HepG2 (cell line): ENCODE measurements around the gene MAPK6. TPM values are rescaled to one million over a fixed set of nuclear protein-coding genes. Genes with fewer than 3 reads are reported as not detected.

Source experiments
- BRD4 ChIP-seq: sonication (generic); formaldehyde crosslinking; IDR thresholded peaks from 2 replicates; pipeline ENCODE4 v1.4.0; 2020; ENCODE audit warnings: missing genetic modification reagents
- CBFB ChIP-seq: sonication (generic); formaldehyde crosslinking; IDR thresholded peaks from 2 replicates; pipeline ENCODE4 v1.4.0; 2020; ENCODE audit warnings: missing genetic modification reagents
- ELF1 ChIP-seq: sonication (generic); formaldehyde crosslinking; IDR thresholded peaks from 2 replicates; pipeline ENCODE4 v1.4.0; 2020; ENCODE audit warnings: missing genetic modification reagents
- ERF ChIP-seq: IDR thresholded peaks from 2 replicates; pipeline ENCODE4 v1.6.1; 2018; ENCODE audit warnings: missing biosample characterization, missing genetic modification reagents
- FOSL1 ChIP-seq: sonication (generic); formaldehyde crosslinking; IDR thresholded peaks from 2 replicates; pipeline ENCODE4 v1.9.0; 2021; ENCODE audit warnings: missing genetic modification reagents, borderline replicate concordance
- PHF21A ChIP-seq: sonication (generic); formaldehyde crosslinking; IDR thresholded peaks from 2 replicates; pipeline ENCODE4 v1.5.0; 2020; ENCODE audit warnings: mild to moderate bottlenecking, missing genetic modification reagents
- RFXAP ChIP-seq: sonication (generic); formaldehyde crosslinking; IDR thresholded peaks from 2 replicates; pipeline ENCODE4 v1.4.0; 2020; ENCODE audit warnings: missing genetic modification reagents, borderline replicate concordance
- SIN3A ChIP-seq: IDR thresholded peaks from 2 replicates; pipeline ENCODE4 v1.6.1; 2011; ENCODE audit warnings: low read depth, mild to moderate bottlenecking, control low read depth, low read length, borderline replicate concordance
- ZBTB21 ChIP-seq: sonication (generic); formaldehyde crosslinking; IDR thresholded peaks from 2 replicates; pipeline ENCODE4 v1.4.0; 2020; ENCODE audit warnings: missing genetic modification reagents
- ZBTB33 ChIP-seq: sonication (generic); formaldehyde crosslinking; IDR thresholded peaks from 2 replicates; pipeline ENCODE4 v1.4.0; 2020; ENCODE audit warnings: missing genetic modification reagents
- ZNF430 ChIP-seq: sonication (generic); formaldehyde crosslinking; IDR thresholded peaks from 2 replicates; pipeline ENCODE4 v1.9.0; 2021; ENCODE audit warnings: mild to moderate bottlenecking, missing genetic modification reagents
- ZNF777 ChIP-seq: sonication (generic); formaldehyde crosslinking; IDR thresholded peaks from 2 replicates; pipeline ENCODE4 v1.4.0; 2020; ENCODE audit warnings: missing genetic modification reagents
- polyA plus RNA-seq, 8 experiments: library from polyadenylated mRNA; depleted of rRNA in 3 of 8; stranded (reverse) in 7 of 8; unstranded in 1 of 8; fragments of >200 nt; fragmentation: Illumina TruSeq in 4 of 8; extraction: Trizol in 4 of 8; gene quantifications; 2 replicates each; pipeline versions ENCODE4 v1.2.1 to v1.2.3, GENCODE V29; 2011 to 2016; ENCODE audit warnings: low read depth in 4 of 8, missing spikeins in 1 of 8, mixed read lengths in 1 of 8; ENCODE audit not compliant: insufficient read depth in 1 of 8
- total RNA-seq, 5 experiments: library from RNA; depleted of rRNA; stranded (reverse); fragments of >200 nt; fragmentation: Illumina TruSeq; extraction: Trizol; gene quantifications; 2 replicates each; pipeline ENCODE4 v1.2.3, GENCODE V29; 2016; ENCODE audit warnings: low read depth in 1 of 5
- TF ChIP-seq, protein P1 (sequence below): sonication (generic); formaldehyde crosslinking; IDR thresholded peaks from 2 replicates; pipeline ENCODE4 v1.4.0; 2020; ENCODE audit warnings: missing genetic modification reagents, borderline replicate concordance
- TF ChIP-seq, protein P2 (sequence below): sonication (generic); formaldehyde crosslinking; IDR thresholded peaks from 2 replicates; pipeline ENCODE4 v1.8.0; 2022; ENCODE audit warnings: missing genetic modification reagents, mild to moderate bottlenecking, moderate library complexity, borderline replicate concordance
- TF ChIP-seq, protein P3 (sequence below): sonication (generic); formaldehyde crosslinking; IDR thresholded peaks from 2 replicates; pipeline ENCODE4 v1.4.0; 2020; ENCODE audit warnings: missing genetic modification reagents
- TF ChIP-seq, protein P4 (sequence below): sonication (generic); formaldehyde crosslinking; IDR thresholded peaks from 2 replicates; pipeline ENCODE4 v1.8.1; 2023; ENCODE audit warnings: mild to moderate bottlenecking, moderate library complexity, missing genetic modification reagents
- TF ChIP-seq, protein P5 (sequence below): sonication (generic); formaldehyde crosslinking; IDR thresholded peaks from 2 replicates; pipeline ENCODE4 v1.5.0; 2020; ENCODE audit warnings: missing genetic modification reagents

MAPK6 gene
- total and polyA plus RNA-seq, 2 of the 13 experiments (the other 11 are each of a cell fraction or from before 2014, with no cell fraction given), result 89.5 to 99.7 TPM

- 0 out of 2 replicates have a peak, but pooled peaks have one; percentile 63 for TF ChIP-seq SIN3A
- TF ChIP-seq RFXAP (CRISPR knock-in tag), result no peak
- TF ChIP-seq, protein P1, sequence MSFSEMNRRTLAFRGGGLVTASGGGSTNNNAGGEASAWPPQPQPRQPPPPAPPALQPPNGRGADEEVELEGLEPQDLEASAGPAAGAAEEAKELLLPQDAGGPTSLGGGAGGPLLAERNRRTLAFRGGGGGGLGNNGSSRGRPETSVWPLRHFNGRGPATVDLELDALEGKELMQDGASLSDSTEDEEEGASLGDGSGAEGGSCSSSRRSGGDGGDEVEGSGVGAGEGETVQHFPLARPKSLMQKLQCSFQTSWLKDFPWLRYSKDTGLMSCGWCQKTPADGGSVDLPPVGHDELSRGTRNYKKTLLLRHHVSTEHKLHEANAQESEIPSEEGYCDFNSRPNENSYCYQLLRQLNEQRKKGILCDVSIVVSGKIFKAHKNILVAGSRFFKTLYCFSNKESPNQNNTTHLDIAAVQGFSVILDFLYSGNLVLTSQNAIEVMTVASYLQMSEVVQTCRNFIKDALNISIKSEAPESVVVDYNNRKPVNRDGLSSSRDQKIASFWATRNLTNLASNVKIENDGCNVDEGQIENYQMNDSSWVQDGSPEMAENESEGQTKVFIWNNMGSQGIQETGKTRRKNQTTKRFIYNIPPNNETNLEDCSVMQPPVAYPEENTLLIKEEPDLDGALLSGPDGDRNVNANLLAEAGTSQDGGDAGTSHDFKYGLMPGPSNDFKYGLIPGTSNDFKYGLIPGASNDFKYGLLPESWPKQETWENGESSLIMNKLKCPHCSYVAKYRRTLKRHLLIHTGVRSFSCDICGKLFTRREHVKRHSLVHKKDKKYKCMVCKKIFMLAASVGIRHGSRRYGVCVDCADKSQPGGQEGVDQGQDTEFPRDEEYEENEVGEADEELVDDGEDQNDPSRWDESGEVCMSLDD (CRISPR knock-in tag), result peak; percentile 68; the same call in 1 of the 2 replicates
- TF ChIP-seq, protein P2, sequence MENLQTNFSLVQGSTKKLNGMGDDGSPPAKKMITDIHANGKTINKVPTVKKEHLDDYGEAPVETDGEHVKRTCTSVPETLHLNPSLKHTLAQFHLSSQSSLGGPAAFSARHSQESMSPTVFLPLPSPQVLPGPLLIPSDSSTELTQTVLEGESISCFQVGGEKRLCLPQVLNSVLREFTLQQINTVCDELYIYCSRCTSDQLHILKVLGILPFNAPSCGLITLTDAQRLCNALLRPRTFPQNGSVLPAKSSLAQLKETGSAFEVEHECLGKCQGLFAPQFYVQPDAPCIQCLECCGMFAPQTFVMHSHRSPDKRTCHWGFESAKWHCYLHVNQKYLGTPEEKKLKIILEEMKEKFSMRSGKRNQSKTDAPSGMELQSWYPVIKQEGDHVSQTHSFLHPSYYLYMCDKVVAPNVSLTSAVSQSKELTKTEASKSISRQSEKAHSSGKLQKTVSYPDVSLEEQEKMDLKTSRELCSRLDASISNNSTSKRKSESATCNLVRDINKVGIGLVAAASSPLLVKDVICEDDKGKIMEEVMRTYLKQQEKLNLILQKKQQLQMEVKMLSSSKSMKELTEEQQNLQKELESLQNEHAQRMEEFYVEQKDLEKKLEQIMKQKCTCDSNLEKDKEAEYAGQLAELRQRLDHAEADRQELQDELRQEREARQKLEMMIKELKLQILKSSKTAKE, result 0 out of 2 replicates have a peak, but pooled peaks have one; percentile 23
- TF ChIP-seq, protein P3, sequence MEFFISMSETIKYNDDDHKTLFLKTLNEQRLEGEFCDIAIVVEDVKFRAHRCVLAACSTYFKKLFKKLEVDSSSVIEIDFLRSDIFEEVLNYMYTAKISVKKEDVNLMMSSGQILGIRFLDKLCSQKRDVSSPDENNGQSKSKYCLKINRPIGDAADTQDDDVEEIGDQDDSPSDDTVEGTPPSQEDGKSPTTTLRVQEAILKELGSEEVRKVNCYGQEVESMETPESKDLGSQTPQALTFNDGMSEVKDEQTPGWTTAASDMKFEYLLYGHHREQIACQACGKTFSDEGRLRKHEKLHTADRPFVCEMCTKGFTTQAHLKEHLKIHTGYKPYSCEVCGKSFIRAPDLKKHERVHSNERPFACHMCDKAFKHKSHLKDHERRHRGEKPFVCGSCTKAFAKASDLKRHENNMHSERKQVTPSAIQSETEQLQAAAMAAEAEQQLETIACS (CRISPR knock-in tag), result peak; percentile 57; the same call in 1 of the 2 replicates
- TF ChIP-seq ZBTB21 (CRISPR knock-in tag), result 0 out of 2 replicates have a peak, but pooled peaks have one; percentile 35
- peak; percentile 99 for TF ChIP-seq BRD4 (CRISPR knock-in tag)
- peak; percentile 41 for TF ChIP-seq ELF1 (CRISPR knock-in tag)
- TF ChIP-seq ERF (CRISPR knock-in tag), result no peak; the same call in 1 of the 2 replicates
- TF ChIP-seq, protein P4, sequence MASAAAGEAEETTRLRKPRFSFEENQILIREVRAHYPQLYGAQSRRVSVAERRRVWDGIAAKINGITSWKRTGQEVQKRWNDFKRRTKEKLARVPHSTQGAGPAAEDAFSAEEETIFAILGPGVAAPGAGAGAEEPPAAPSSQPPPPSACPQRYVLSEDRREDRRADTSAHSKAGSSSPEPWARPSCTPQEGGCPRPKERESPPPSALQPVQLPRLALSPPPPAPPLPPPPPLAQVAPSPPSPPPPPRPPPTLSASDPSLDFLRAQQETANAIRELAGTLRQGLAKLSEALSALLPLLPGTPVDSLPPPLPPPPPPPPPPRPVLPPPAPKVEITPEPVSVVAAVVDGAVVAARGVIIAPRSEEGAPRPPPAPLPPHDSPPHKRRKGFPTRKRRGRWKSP (CRISPR knock-in tag), result no peak
- TF ChIP-seq CBFB (CRISPR knock-in tag), result 0 out of 2 replicates have a peak, but pooled peaks have one; percentile 52
- TF ChIP-seq ZNF430 (CRISPR knock-in tag), result no peak
- TF ChIP-seq FOSL1 (CRISPR knock-in tag), result peak; percentile 14; the same call in 1 of the 2 replicates
- TF ChIP-seq ZBTB33 (CRISPR knock-in tag), result no peak
- TF ChIP-seq PHF21A, result peak; percentile 86
- TF ChIP-seq, protein P5, sequence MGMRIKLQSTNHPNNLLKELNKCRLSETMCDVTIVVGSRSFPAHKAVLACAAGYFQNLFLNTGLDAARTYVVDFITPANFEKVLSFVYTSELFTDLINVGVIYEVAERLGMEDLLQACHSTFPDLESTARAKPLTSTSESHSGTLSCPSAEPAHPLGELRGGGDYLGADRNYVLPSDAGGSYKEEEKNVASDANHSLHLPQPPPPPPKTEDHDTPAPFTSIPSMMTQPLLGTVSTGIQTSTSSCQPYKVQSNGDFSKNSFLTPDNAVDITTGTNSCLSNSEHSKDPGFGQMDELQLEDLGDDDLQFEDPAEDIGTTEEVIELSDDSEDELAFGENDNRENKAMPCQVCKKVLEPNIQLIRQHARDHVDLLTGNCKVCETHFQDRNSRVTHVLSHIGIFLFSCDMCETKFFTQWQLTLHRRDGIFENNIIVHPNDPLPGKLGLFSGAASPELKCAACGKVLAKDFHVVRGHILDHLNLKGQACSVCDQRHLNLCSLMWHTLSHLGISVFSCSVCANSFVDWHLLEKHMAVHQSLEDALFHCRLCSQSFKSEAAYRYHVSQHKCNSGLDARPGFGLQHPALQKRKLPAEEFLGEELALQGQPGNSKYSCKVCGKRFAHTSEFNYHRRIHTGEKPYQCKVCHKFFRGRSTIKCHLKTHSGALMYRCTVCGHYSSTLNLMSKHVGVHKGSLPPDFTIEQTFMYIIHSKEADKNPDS (CRISPR knock-in tag), result no peak
- peak; percentile 51 for TF ChIP-seq ZNF777 (CRISPR knock-in tag)
Measured at GRCh38 chr15:51971375-51972133, 47.5 kb upstream of the MAPK6 start, which contains the start of gene LEO1 (continued).
